ENCODE measurements around the gene TCERG1L. TPM values are rescaled to one million over a fixed set of nuclear protein-coding genes. Genes with fewer than 3 reads are reported as not detected.

The TCERG1L gene
- total RNA-seq, 1 experiment from 2014 or later: not detected

DNA sequence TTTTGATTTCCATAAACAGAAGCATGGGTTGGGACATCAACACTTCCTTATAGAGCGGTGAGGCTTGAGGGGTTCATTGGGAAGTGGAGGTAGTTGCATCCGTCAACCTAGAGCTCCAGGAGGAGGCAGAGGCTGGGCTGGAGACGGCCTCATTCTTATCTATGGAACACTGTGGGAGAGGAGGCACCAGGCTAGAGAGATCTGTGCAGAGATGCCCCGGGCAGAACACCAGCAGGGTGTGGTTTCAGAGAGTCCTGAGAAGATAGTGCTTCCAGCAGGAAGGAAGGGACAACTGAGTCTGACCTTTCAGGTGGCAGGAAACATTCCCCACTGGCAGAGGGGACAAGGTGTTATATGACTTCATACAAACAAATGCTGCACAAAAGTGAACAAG lies 56.7 kb downstream of the TCERG1L start:
- no peak for ATAC-seq
- Histone ChIP-seq H3K9me3 (ENCODE audit: control insufficient read depth, insufficient read depth, low read depth, low read length) (no peaks in the 10 kb centered on the region), H3K27ac (ENCODE audit: low read length) (no peak overlapping the region), H3K4me3 (ENCODE audit: low read depth in 2 of 2, low read length in 2 of 2) (no peak overlapping the region), H3K36me3 (ENCODE audit: control insufficient read depth, insufficient read depth, low read length) (no peaks in the 10 kb centered on the region), H3K4me1 (ENCODE audit: control insufficient read depth, insufficient read depth, low read length) (no peaks in the 10 kb centered on the region), H3K27me3 (ENCODE audit: control insufficient read depth, insufficient read depth, low read length) (peaks cover 20% of the 10 kb centered on the region)
- DNase-seq (ENCODE audit: low read depth, low spot score): no peak
- in situ Hi-C loops (cut with HindIII; ENCODE audit: low pct_unique_long_range_greater_than_20kb, low sequenced_read_pairs) (no loop called here), intact Hi-C loops (cut with micrococcal nuclease; ENCODE audit: unreplicated experiment) (no loop called here)
- no peak for TF ChIP-seq SIN3A (IDR thresholded peaks at IDR 0.05; ENCODE audit: borderline replicate concordance, insufficient read depth, low read depth, low read length)
- no peak for TF ChIP-seq TCF7L2 (IDR thresholded peaks at IDR 0.05; ENCODE audit: low read depth, low read length)
- TF ChIP-seq, protein P1, sequence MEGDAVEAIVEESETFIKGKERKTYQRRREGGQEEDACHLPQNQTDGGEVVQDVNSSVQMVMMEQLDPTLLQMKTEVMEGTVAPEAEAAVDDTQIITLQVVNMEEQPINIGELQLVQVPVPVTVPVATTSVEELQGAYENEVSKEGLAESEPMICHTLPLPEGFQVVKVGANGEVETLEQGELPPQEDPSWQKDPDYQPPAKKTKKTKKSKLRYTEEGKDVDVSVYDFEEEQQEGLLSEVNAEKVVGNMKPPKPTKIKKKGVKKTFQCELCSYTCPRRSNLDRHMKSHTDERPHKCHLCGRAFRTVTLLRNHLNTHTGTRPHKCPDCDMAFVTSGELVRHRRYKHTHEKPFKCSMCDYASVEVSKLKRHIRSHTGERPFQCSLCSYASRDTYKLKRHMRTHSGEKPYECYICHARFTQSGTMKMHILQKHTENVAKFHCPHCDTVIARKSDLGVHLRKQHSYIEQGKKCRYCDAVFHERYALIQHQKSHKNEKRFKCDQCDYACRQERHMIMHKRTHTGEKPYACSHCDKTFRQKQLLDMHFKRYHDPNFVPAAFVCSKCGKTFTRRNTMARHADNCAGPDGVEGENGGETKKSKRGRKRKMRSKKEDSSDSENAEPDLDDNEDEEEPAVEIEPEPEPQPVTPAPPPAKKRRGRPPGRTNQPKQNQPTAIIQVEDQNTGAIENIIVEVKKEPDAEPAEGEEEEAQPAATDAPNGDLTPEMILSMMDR (IDR thresholded peaks at IDR 0.05): no peak
- TF ChIP-seq, protein P2, sequence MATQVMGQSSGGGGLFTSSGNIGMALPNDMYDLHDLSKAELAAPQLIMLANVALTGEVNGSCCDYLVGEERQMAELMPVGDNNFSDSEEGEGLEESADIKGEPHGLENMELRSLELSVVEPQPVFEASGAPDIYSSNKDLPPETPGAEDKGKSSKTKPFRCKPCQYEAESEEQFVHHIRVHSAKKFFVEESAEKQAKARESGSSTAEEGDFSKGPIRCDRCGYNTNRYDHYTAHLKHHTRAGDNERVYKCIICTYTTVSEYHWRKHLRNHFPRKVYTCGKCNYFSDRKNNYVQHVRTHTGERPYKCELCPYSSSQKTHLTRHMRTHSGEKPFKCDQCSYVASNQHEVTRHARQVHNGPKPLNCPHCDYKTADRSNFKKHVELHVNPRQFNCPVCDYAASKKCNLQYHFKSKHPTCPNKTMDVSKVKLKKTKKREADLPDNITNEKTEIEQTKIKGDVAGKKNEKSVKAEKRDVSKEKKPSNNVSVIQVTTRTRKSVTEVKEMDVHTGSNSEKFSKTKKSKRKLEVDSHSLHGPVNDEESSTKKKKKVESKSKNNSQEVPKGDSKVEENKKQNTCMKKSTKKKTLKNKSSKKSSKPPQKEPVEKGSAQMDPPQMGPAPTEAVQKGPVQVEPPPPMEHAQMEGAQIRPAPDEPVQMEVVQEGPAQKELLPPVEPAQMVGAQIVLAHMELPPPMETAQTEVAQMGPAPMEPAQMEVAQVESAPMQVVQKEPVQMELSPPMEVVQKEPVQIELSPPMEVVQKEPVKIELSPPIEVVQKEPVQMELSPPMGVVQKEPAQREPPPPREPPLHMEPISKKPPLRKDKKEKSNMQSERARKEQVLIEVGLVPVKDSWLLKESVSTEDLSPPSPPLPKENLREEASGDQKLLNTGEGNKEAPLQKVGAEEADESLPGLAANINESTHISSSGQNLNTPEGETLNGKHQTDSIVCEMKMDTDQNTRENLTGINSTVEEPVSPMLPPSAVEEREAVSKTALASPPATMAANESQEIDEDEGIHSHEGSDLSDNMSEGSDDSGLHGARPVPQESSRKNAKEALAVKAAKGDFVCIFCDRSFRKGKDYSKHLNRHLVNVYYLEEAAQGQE (IDR thresholded peaks at IDR 0.05; ENCODE audit: insufficient read depth in 1 of 2, low read depth in 2 of 2, low read length in 1 of 2): no peak
- TF ChIP-seq POLR2AphosphoS5 (IDR thresholded peaks at IDR 0.05; ENCODE audit: low read depth, low read length): no peak
- ChIA-PET POLR2A (no interaction called here), CTCF (no interaction called here)
- BruUV-seq (replicated peaks): no TSS peak

DNA sequence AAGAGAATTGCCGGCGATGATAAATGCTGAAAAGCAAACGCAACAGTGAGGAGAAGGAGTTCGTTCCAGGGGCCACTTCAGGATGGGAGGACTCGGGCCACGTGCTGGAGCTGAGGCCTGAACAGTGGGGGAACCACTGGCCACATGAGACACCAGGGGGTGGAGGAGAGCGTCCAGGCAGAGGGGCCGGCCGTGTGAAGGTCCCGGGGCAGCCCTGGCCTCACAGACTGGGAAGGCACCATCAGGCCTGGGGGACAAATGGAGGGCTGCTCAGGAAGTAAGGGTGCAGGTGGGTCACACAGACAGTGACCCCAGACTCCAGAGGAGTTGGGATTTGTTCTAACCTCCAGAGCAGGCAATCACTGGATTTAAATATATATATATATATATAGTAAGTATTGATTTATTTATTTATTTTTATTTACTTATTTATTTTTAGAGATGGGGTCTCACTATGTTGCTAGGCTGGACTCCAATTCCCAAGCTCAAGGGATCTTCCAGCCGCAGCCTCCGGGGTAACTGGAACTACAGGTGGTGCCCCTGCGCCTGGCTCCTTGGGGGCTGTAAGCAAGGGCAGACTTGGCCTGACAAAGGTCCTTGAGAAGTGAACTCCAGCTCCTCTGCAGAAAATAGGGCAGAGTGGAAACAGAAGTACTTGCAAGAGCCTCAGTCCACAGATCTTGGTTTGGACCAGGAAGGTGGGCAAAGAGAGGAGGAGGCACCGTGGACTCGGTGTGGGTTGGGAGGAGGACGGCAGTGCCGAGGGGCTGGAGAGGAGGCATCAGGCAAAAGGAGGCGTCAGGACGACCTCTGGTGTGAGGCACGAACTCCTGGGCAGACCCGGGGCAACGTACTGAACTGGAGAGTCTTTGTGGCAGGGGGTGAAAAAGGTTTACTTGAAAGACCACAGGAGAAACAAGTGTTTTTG lies 57.3 kb downstream of the TCERG1L start:
- DNase-seq (ENCODE audit: low read depth, low spot score): no peak
- Histone ChIP-seq H3K36me3 (ENCODE audit: control insufficient read depth, insufficient read depth, low read length) (no peaks in the 10 kb centered on the region), H3K27ac (ENCODE audit: low read length) (no peak overlapping the region), H3K9me3 (ENCODE audit: control insufficient read depth, insufficient read depth, low read depth, low read length) (no peaks in the 10 kb centered on the region), H3K4me3 (ENCODE audit: low read depth in 2 of 2, low read length in 2 of 2) (no peak overlapping the region), H3K27me3 (ENCODE audit: control insufficient read depth, insufficient read depth, low read length) (peaks cover 19% of the 10 kb centered on the region), H3K4me1 (ENCODE audit: control insufficient read depth, insufficient read depth, low read length) (no peaks in the 10 kb centered on the region)
- ChIA-PET CTCF (no interaction called here), POLR2A (no interaction called here)
- no peak for ATAC-seq
- BruUV-seq (replicated peaks): no TSS peak
- TF ChIP-seq, protein P2 (IDR thresholded peaks at IDR 0.05; ENCODE audit: insufficient read depth in 1 of 2, low read depth in 2 of 2, low read length in 1 of 2): no peak
- TF ChIP-seq, protein P1 (IDR thresholded peaks at IDR 0.05): no peak
- TF ChIP-seq TCF7L2 (IDR thresholded peaks at IDR 0.05; ENCODE audit: low read depth, low read length): no peak
- no peak for TF ChIP-seq SIN3A (IDR thresholded peaks at IDR 0.05; ENCODE audit: borderline replicate concordance, insufficient read depth, low read depth, low read length)
- TF ChIP-seq POLR2AphosphoS5 (IDR thresholded peaks at IDR 0.05; ENCODE audit: low read depth, low read length): no peak
- intact Hi-C loops (cut with micrococcal nuclease; ENCODE audit: unreplicated experiment) (no loop called here), in situ Hi-C loops (cut with HindIII; ENCODE audit: low pct_unique_long_range_greater_than_20kb, low sequenced_read_pairs) (no loop called here)

All from Panc1 (cell line).